HepG2 (cell line): ENCODE results near the gene THAP3. TPM values are rescaled to one million over a fixed set of nuclear protein-coding genes. Genes with fewer than 3 reads are reported as not detected.

Experiments used
- ATF2 ChIP-seq: sonication (generic); formaldehyde crosslinking; IDR thresholded peaks from 2 replicates; pipeline ENCODE4 v1.4.0; 2020; ENCODE audit warnings: missing genetic modification reagents
- CREB1 ChIP-seq, 2 experiments: fragments of 450-650 bp in 1 of 2; IDR thresholded peaks; 2 replicates each; pipeline ENCODE4 v1.6.1; 2016 to 2017; ENCODE audit warnings: control low read depth in 1 of 2, mild to moderate bottlenecking in 1 of 2, missing compliant biosample characterization in 1 of 2, missing genetic modification characterization in 1 of 2
- FOXP4 ChIP-seq: sonication (generic); formaldehyde crosslinking; IDR thresholded peaks from 2 replicates; pipeline ENCODE4 v1.4.0; 2020; ENCODE audit warnings: missing genetic modification reagents
- HNRNPL ChIP-seq: fragments of 200-400 bp; formaldehyde crosslinking; IDR thresholded peaks from 2 replicates; pipeline ENCODE4 v1.6.1; 2017; ENCODE audit warnings: mild to moderate bottlenecking, low read depth, low read length
- NCOA5 ChIP-seq: sonication (generic); formaldehyde crosslinking; IDR thresholded peaks from 2 replicates; pipeline ENCODE4 v1.4.0; 2020; ENCODE audit warnings: missing genetic modification reagents
- RAD21 ChIP-seq: fragments of 450-650 bp; formaldehyde crosslinking; IDR thresholded peaks from 2 replicates; pipeline ENCODE4 v1.5.0; 2020; ENCODE audit warnings: mild to moderate bottlenecking
- TARDBP ChIP-seq: sonication (generic); formaldehyde crosslinking; IDR thresholded peaks from 2 replicates; pipeline ENCODE4 v1.8.0; 2022; ENCODE audit warnings: mild to moderate bottlenecking, missing genetic modification reagents
- ZNF232 ChIP-seq: sonication (generic); formaldehyde crosslinking; IDR thresholded peaks from 2 replicates; pipeline ENCODE4 v1.4.0; 2020; ENCODE audit warnings: missing genetic modification reagents, borderline replicate concordance
- ZNF407 ChIP-seq: sonication (generic); formaldehyde crosslinking; IDR thresholded peaks from one replicate; pipeline ENCODE4 v1.5.1; 2020; ENCODE audit warnings: mild to moderate bottlenecking, missing genetic modification reagents; ENCODE audit errors: not compliant biosample characterization
- ZNF557 ChIP-seq: sonication (generic); formaldehyde crosslinking; IDR thresholded peaks from 2 replicates; pipeline ENCODE4 v1.4.0; 2020; ENCODE audit warnings: missing genetic modification reagents
- polyA plus RNA-seq, 8 experiments: library from polyadenylated mRNA; depleted of rRNA in 3 of 8; stranded (reverse) in 7 of 8; unstranded in 1 of 8; fragments of >200 nt; fragmentation: Illumina TruSeq in 4 of 8; extraction: Trizol in 4 of 8; gene quantifications; 2 replicates each; pipeline versions ENCODE4 v1.2.1 to v1.2.3, GENCODE V29; 2011 to 2016; ENCODE audit warnings: low read depth in 4 of 8, missing spikeins in 1 of 8, mixed read lengths in 1 of 8; ENCODE audit not compliant: insufficient read depth in 1 of 8
- total RNA-seq, 5 experiments: library from RNA; depleted of rRNA; stranded (reverse); fragments of >200 nt; fragmentation: Illumina TruSeq; extraction: Trizol; gene quantifications; 2 replicates each; pipeline ENCODE4 v1.2.3, GENCODE V29; 2016; ENCODE audit warnings: low read depth in 1 of 5
- TF ChIP-seq, protein P1 (sequence below): sonication (generic); formaldehyde crosslinking; IDR thresholded peaks from 2 replicates; pipeline ENCODE4 v1.4.0; 2020; ENCODE audit warnings: low read depth, mild to moderate bottlenecking, missing genetic modification reagents

The THAP3 gene
- total and polyA plus RNA-seq, 2 of the 13 experiments (the other 11 are each of a cell fraction or from before 2014, with no cell fraction given): 10.3 to 14.9 TPM

DNA sequence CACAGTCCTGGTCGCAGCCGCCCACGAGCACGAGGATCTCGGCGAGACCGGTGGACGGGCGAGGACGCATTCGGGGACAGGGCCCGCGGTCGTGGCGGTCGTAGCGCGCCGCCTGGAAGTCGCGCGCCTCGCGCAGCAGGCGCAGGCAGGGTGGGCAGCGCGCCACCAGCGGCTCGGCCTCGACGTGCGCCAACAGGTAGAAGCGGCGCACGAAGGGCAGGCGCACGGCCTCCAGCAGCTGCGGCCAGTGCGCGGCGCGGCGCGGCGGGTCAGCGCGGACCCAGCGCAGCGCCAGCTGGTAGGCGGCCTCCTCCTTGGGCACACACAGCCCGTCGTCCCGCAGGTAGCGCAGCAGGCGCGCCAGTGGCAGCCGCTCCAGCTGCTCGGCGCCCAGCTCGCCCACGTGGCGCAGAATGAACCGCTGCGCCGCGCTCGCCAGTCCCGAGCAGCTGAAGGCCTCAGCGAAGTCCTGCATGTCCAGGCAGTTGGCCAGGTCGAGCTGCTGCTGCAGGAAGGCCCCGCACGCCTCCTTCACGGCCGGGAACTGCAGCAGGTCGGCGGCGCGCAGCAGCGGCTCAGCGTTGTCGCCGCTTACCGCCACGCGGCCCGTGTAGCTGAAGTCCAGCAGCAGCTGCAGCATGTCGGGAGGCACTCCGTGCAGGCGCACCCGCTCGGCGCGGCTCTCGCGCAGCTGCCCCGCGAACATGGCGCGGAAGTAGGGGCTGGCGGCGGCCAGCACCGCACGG is 22.6 kb upstream of the THAP3 start (continued):
- 0 out of 2 replicates have a peak, but pooled peaks have one; percentile 19 for TF ChIP-seq ATF2 (CRISPR knock-in tag)
- TF ChIP-seq, protein P1, sequence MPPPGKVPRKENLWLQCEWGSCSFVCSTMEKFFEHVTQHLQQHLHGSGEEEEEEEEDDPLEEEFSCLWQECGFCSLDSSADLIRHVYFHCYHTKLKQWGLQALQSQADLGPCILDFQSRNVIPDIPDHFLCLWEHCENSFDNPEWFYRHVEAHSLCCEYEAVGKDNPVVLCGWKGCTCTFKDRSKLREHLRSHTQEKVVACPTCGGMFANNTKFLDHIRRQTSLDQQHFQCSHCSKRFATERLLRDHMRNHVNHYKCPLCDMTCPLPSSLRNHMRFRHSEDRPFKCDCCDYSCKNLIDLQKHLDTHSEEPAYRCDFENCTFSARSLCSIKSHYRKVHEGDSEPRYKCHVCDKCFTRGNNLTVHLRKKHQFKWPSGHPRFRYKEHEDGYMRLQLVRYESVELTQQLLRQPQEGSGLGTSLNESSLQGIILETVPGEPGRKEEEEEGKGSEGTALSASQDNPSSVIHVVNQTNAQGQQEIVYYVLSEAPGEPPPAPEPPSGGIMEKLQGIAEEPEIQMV: no peak
- TF ChIP-seq ZNF407 (CRISPR knock-in tag): no peak
- no peak for TF ChIP-seq HNRNPL
- TF ChIP-seq TARDBP: no peak
- 0 out of 2 replicates have a peak, but pooled peaks have one; percentile 32 for TF ChIP-seq ZNF557 (CRISPR knock-in tag)
- no peak for TF ChIP-seq CREB1 (IDR thresholded peaks at IDR 0.05)
- no peak for TF ChIP-seq CREB1 (CRISPR knock-in tag; IDR thresholded peaks at IDR 0.05)
- no peak for TF ChIP-seq FOXP4
- TF ChIP-seq RAD21 (CRISPR knock-in tag): 0 out of 2 replicates have a peak, but pooled peaks have one; percentile 26
- TF ChIP-seq NCOA5 (CRISPR knock-in tag): no peak
- TF ChIP-seq ZNF232 (CRISPR knock-in tag): no peak
